Renal pelvis (tissue), 4 donors: ENCODE data around the gene CPNE5. TPM values are rescaled to one million over a fixed set of nuclear protein-coding genes. Genes with fewer than 3 reads are reported as not detected.

Experiments used
- DNase-seq: peaks from one replicate; pipeline ENCODE4 v3.0.0-alpha.2; 2013
- polyA plus RNA-seq, 3 donors: library from polyadenylated mRNA; unstranded; fragments of 120-200 nt; gene quantifications; one replicate each; pipeline ENCODE4 v1.2.1, GENCODE V29; 2013; ENCODE audit not compliant: insufficient read length in 3 of 3

CPNE5 gene
- polyA plus RNA-seq, 3 donors, result 12.3 to 14.1 (median 12.6) TPM

DNA sequence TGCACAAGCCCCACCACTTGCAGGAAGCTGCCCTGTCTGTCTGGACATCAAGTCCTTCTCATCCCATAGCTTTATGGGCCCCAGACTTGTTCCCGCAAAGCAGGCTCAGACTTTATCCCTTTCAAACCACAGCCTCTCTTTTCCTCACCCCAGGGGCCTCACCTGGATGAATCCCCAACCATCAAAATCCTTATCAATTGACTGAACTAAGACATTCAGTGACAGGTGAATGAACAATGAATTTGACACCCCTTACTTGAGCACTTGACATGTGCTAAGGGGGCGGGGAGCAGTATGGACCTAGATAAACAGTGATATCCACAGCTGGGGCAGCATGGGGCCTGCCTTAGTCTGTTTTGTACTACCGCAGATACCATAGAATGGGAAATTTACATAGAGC lies 136.6 kb downstream of the CPNE5 start:
- DNase-seq, result no peak

DNA sequence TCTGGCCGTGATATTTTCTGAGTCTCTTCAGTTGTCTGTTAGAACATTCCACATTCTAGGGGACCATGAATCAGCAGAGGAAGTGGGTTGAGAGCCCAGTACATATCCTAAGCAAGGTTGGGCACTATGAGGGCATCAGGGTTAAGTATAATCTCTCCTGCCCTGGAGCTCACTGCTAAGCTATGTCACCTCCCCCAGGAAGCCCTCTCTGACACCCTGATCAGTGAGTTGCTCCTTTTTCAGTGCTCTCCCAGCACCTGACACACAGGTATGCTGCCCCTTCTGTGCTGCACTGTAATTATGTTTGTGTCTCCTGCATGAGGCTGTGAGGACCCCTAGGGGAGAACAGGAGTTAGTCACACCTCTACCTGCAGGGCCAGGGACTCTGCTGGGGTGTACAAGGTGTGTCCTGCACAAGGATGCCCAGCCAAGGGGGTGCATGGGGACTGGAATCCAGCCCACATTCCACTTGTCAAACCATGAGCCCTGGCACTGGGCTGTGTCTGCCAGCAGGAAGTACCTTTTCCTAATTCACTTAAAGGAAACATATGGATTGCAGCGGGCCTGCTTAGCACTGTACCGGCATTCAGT lies 137.7 kb downstream of the CPNE5 start:
- DNase-seq, result no peak

DNA sequence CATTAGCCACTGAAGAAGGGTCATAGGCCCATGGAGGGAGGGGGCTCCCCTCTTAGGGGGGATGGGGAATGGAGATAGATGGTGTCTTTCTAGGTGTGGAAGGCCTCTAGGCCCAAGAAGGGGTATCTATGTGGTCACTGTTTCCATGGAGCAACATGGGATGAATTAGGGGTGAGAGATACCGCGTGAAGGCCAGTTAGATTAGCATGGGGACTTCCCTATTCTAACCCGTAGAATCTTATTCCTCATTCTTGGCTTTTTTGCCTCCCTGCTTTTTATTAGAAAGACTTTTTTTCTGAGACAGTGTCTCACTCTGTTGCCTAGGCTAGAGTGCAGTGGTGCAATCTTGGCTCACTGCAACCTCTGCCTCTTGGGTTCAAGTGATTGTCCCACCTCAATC lies 138.4 kb downstream of the CPNE5 start:
- no peak for DNase-seq

DNA sequence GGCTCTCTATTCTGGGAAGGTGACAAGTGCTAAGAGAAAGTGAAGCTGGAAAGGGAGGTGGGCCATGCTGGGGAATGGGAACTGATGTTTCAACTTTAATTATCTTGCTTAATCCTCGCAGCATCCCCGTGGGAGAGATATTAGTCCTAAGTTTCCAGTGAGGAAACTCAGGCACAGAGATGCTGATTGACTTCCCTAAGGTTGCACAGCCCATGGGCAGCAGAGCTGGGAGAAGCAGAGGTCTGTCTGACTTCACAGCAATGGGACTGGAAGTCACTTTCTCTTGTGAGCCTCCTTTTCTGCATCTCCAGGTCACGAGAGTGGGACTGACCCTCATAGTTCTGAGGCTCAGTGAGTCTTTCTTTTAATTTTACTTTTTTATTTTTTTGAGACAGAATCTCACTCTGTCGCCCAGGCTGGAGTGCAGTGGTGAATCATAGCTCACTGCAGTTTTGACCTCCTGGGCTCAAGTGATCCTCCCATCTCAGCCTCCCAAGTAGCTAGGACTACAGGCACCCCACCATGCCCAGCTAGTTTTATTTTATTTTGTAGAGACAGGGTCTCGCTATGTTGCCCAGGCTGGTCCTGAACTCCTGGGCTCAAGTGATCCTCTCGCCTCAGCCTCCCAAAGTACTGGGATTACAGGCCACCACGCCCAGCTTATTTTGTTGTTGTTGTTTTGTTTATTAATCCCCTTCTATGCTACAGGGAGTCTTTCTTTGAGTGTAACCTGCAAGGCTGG lies 139.0 kb downstream of the CPNE5 start:
- no peak for DNase-seq

DNA sequence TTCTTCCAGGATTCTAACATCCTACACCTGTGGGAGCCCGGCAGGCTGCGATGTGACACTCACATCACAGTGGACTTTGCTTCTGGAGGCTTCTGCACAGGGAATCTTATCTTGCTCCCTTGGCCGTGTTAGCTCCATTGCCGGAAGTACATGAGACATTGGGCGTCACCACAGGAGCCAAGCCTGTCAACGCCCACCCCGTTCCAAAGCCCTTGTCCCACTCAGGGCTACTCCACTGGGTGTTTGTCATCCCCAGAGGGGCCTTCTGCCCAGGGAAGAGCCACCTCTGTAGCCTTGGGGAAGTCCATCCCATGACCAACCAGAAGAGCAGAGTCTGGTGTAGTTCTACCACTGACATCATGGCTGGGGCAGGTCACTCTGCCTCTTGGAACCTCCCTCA lies 139.9 kb downstream of the CPNE5 start:
- no peak for DNase-seq

DNA sequence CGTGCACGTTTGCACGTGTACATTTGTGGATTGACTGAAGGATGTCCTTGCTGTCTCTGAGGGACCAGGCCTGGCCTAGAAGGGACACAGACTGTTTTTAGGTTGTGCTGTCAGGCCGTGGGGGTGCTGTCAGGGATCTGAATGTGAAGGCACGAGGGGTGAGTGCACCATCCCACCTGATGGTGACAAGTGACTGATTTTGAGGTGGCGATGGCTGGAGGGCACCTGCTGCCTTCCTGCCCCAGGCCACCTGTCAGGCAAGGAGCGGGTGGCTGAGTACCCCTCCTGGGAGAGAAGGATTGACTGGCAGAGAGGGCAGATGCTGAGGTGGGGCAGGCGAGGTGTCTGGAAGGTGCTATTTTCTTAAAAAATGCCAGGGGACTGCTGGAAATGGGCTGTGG lies 140.4 kb downstream of the CPNE5 start:
- DNase-seq, result no peak

DNA sequence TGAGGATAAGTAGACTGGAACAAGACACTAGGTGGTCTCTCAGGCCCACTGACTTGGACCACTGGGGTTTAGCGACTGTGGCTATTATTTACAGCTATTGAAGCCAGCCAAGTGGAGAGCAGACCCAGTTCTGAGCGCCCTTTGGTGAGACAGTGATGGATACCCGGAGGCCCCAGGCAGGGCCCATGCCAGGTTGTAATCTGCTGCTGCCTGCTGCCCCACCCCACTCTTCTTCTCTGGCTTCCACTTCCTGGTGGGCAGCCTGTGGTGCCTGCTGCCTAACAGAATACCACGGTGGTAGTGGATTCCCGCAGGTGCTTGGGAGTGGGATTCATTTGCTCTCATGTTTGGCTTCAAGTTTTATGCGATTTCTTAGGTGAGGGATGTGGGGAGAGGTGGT lies 141.0 kb downstream of the CPNE5 start:
- DNase-seq, result no peak

DNA sequence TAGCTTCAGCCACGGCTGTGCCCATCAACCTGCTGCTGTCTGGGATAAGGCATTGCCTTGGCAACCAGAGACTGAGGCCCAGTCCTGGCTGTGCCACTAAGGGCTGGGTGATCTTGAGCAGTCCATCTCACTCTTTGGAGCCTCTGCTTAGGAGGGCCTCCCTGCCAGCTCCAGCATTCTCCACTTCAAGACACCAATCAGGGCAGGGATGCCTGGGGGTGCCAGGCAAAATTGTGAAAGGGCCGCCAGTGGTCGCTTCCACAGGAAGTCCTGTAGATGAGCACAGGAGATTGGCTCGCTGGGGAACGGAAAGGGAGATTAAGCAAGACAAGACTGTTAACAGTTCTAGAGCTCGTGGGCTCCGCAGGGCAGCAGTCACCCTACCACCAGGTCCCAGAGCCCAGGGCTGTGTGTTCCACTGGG lies 141.8 kb downstream of the CPNE5 start, which contains the start of gene RAB44:
RAB44 (plus strand) TSS at position 346 of the 423 bp plus-strand sequence. CDS start 6,410 bp downstream, outside the sequence.
- DNase-seq, result no peak

DNA sequence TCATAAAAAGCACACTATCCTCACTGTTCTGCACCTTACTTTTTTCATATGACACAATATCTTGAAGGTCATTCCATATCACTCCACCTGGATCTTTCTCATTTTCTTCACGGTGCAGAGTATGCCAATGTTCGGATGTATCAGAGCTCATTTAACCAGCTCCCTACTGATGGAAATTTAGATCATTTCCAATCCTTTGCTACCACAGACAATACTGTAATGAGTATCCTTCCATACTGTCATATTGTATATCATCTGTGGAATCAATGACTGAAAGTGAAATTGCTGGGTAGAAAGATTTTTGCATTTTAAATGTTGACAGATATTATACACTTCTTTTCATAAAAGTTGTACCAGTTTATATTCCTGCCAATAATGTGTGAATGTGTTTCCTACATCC lies 143.8 kb downstream of the CPNE5 start:
- no peak for DNase-seq

DNA sequence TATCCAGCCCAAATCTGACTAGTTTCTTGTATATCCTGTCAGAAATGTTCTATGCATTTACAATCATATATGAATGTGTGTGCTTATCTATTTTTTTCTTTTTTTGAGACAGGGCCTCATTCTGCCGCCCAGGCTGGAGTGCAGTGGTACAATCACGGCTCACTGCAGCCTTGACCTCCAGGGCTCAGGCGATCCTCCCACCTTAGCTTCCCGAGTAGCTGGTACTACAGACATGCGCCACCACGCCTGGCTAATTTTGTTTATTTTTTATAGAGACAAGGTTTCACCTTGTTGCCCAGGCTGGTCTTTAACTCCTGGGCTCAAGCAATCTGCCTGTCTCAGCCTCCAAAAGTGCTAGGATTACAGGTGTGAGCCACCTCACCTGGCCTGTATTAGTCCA lies 144.6 kb downstream of the CPNE5 start:
- no peak for DNase-seq

DNA sequence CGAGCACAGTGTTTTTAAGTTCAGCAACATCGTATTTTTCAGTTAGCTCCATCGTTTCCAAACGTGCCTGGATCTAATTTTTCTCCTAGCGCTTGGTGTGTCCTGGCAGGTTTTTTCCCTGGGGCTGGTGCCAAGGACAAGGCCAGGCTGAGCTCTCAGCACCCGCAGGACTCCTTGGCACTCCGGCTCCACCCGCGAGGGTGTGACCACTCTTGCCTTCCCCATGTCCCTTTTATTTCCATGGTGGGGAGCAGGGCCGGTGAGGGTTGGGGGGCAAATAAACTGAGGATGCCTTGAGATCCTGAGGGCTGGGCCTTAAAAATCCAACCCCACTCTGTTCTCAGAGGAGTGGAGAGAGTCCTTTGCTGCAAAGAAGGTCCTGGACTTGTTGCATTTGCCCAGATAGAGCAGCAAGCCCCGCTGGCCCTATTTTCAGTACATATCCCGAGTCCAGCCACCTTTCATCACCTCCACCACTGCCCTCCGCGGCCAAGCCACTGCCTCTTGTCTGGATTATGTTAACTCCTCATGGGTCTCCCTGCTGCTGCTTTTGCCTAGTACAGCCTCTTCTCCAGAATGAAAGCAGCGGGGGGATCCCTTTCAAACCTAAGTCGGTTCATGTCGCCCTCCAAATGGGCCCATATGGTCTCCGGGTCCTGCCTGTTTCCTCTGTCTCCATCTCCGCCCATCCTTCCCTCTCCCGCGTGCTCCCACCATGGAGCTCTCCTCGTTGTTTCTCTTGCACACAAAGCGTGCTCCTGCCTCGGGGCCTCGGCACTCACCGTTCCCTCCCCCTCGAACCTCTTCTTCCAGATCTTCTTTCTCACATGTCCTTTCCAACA lies 146.2 kb downstream of the CPNE5 start:
- no peak for DNase-seq

DNA sequence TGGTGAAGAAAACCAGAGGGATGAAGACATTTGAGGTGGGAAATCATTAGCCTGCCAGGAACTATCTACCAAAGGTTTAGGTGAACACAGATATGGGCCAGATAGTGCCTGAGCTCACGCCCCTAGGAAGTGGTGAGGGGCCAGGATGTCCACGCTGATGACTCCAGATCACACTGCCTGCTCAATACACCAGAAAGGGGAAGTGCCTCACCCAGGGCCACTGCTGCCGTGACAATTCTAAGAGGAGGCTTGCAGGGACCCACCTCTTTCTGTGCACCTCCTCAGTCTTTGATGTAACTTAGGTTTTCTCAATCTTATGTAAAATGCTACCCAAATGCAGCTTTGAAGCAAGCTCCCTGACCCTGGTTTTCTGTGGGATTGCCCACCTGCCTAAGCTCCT lies 147.0 kb downstream of the CPNE5 start:
- no peak for DNase-seq

DNA sequence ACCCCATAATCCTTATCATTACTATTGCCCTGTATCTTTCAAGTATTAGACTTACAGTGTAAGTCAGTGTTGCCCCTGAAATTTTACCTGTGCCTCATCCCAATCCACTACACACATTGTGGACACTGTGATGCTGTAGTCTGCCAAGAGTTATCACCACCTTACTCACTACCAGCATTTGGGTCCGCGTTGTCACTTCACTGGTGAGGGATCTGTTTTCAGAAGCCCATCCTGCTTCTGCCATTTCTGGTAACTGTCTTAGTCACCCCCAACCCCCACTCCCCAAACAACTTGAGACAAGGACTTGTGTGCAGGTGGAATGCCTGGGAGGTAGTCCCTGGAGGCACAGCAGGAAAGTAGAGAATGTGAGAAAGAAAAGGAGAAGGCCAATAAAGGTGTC lies 147.6 kb downstream of the CPNE5 start:
- DNase-seq, result no peak

DNA sequence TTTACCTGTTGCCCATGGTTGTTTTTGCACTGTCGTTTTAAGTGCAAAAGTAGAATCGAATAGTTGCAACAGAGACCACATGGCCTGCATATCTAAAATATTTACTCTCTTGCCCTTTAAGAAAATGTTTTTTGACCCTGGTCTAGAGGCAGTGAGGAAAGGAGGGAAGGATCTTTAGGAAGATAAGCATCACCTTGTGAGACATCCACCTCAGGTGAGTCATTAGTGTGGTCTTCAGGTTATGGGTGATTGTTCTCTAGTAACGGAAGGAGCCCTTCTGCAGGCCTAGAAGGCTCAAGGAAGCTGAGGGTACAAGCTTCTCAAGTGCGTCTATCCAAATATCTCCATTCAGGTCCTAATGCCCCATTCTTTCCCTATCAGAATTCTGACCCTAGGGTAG lies 148.2 kb downstream of the CPNE5 start:
- DNase-seq, result no peak

Other genes starting within 250 kb of the CPNE5 start
- gene SRSF3, start 245.1 kb downstream of the CPNE5 start, polyA plus RNA-seq, result 100 to 1,000 TPM; 584 to 609 (median 606) TPM
- gene CDKN1A, start 160.7 kb downstream of the CPNE5 start, polyA plus RNA-seq, result 10 to 100 TPM; 11.1 to 12.2 (median 11.7) TPM
- under 1 TPM; 0.04 to 0.10 (median 0.06) TPM for gene RAB44, start 141.6 kb downstream of the CPNE5 start, polyA plus RNA-seq
- gene PPIL1, start 35.4 kb upstream of the CPNE5 start, polyA plus RNA-seq, result 10 to 100 TPM; 45.4 to 57.5 (median 48.4) TPM
- gene C6orf89, start 46.5 kb upstream of the CPNE5 start, polyA plus RNA-seq, result 10 to 100 TPM; 39.8 to 49.7 (median 46.4) TPM
- 1 to 10 TPM in 2 of 3 donors, under 1 TPM in 1; 0.45 to 2.5 (median 2.1) TPM for gene PI16, start 115.3 kb upstream of the CPNE5 start, polyA plus RNA-seq
- 100 to 1,000 TPM; 156 to 182 (median 173) TPM for gene MTCH1, start 146.8 kb upstream of the CPNE5 start, polyA plus RNA-seq
- gene FGD2, start 166.2 kb upstream of the CPNE5 start, polyA plus RNA-seq, result 1 to 10 TPM; 2.1 to 2.8 (median 2.6) TPM